ENCODE measurements around the gene LCK. TPM values are rescaled to one million over a fixed set of nuclear protein-coding genes. Genes with fewer than 3 reads are reported as not detected.

The LCK gene
- polyA plus RNA-seq, 1 donor from 2014 or later, result not detected

DNA sequence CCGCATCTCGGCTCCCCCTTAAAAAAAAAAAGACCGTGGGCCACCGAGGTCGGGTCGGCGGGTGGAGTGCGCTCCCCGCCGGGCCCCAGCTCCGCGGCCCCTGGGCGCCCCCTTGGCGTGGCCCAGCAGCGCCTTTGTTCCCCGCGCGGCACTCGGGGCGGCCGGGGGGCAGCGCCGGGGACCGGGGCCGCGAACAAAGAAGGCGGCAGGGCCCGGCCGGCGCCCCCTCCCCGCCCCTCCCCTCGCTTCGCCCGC is 84.4 kb downstream of the LCK start:
- H2AFZ ChIP-seq (ENCODE audit: low read depth, low read length), result no peak overlapping the region
- H3K27me3 ChIP-seq (ENCODE audit: insufficient read depth, low read depth, low read length), result no peaks in the 10 kb centered on the region
- H3K79me2 ChIP-seq (replicated peaks; ENCODE audit: insufficient read depth, low read length), result peaks cover 34% of the 10 kb centered on the region
- TF ChIP-seq MXI1 (conservative IDR thresholded peaks at IDR 0.05; ENCODE audit: poor library complexity, severe bottlenecking) (no peak), EZH2 (IDR thresholded peaks at IDR 0.05; ENCODE audit: borderline replicate concordance, insufficient read depth, low read length, poor library complexity, severe bottlenecking) (no peak), TAF1 (IDR thresholded peaks at IDR 0.05; ENCODE audit: low read depth) (no peak), EP300 (conservative IDR thresholded peaks at IDR 0.05; ENCODE audit: poor library complexity, severe bottlenecking) (no peak), SMC3 (conservative IDR thresholded peaks at IDR 0.05; ENCODE audit: poor library complexity) (no peak), RAD21 (conservative IDR thresholded peaks at IDR 0.05) (no peak), CTCF (IDR thresholded peaks at IDR 0.05; ENCODE audit: poor library complexity, severe bottlenecking) (no peak), POLR2AphosphoS5 (IDR thresholded peaks at IDR 0.05) (no peak)
- TF ChIP-seq, protein P1, sequence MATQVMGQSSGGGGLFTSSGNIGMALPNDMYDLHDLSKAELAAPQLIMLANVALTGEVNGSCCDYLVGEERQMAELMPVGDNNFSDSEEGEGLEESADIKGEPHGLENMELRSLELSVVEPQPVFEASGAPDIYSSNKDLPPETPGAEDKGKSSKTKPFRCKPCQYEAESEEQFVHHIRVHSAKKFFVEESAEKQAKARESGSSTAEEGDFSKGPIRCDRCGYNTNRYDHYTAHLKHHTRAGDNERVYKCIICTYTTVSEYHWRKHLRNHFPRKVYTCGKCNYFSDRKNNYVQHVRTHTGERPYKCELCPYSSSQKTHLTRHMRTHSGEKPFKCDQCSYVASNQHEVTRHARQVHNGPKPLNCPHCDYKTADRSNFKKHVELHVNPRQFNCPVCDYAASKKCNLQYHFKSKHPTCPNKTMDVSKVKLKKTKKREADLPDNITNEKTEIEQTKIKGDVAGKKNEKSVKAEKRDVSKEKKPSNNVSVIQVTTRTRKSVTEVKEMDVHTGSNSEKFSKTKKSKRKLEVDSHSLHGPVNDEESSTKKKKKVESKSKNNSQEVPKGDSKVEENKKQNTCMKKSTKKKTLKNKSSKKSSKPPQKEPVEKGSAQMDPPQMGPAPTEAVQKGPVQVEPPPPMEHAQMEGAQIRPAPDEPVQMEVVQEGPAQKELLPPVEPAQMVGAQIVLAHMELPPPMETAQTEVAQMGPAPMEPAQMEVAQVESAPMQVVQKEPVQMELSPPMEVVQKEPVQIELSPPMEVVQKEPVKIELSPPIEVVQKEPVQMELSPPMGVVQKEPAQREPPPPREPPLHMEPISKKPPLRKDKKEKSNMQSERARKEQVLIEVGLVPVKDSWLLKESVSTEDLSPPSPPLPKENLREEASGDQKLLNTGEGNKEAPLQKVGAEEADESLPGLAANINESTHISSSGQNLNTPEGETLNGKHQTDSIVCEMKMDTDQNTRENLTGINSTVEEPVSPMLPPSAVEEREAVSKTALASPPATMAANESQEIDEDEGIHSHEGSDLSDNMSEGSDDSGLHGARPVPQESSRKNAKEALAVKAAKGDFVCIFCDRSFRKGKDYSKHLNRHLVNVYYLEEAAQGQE (IDR thresholded peaks at IDR 0.05; ENCODE audit: borderline replicate concordance), result no peak
- H4K20me1 ChIP-seq (ENCODE audit: insufficient read depth), result peaks cover 22% of the 10 kb centered on the region
- no peaks in the 10 kb centered on the region for H3K9me3 ChIP-seq (ENCODE audit: low read length)
- no peaks in the 10 kb centered on the region for H3K9me2 ChIP-seq (ENCODE audit: insufficient read depth, low read length)
- no peak overlapping the region for H3K4me2 ChIP-seq (ENCODE audit: low read length)
- no peaks in the 10 kb centered on the region for H3F3A ChIP-seq (ENCODE audit: insufficient read depth, low read length, poor library complexity, severe bottlenecking)
- peaks cover 6% of the 10 kb centered on the region for H3K36me3 ChIP-seq (ENCODE audit: insufficient read depth, low read length)
- H3K4me3 ChIP-seq (ENCODE audit: low read length), result peak overlapping the region; percentile 100
- peak overlapping the region; percentile 99 for H3K9ac ChIP-seq (ENCODE audit: low read length)
- H3K27ac ChIP-seq (ENCODE audit: low read length), result peak overlapping the region; percentile 87

Small RNA genes within 50 kb of the gene (small RNA-seq; reads per million reads assigned to genes)
- gene RF00017 (0 reads per million in 3 experiments), gene RF00019 (0 to 1.2 (median 0) reads per million in 3 experiments)

Other genes starting within 250 kb of the LCK start
- gene KHDRBS1, start 237.4 kb upstream of the LCK start, polyA plus RNA-seq, result 210 and 214 TPM in 2 replicates
- 18.1 and 21.1 TPM in 2 replicates for gene TMEM39B, start 178.3 kb upstream of the LCK start, polyA plus RNA-seq
- gene KPNA6, start 143.2 kb upstream of the LCK start, polyA plus RNA-seq, result 15.7 and 17.3 TPM in 2 replicates
- gene TXLNA, start 71.6 kb upstream of the LCK start, polyA plus RNA-seq, result 34.5 and 39.0 TPM in 2 replicates
- 176 and 186 TPM in 2 replicates for gene CCDC28B, start 50.7 kb upstream of the LCK start, polyA plus RNA-seq
- 5.6 and 7.5 TPM in 2 replicates for gene IQCC, start 45.6 kb upstream of the LCK start, polyA plus RNA-seq
- not detected in 2 replicates for gene DCDC2B, start 42.2 kb upstream of the LCK start, polyA plus RNA-seq
- gene TMEM234, start 28.9 kb upstream of the LCK start, polyA plus RNA-seq, result 24.4 and 30.2 TPM in 2 replicates
- 158 and 174 TPM in 2 replicates for gene EIF3I, start 28.9 kb upstream of the LCK start, polyA plus RNA-seq
- not detected in 2 replicates for gene FAM167B, start 4.0 kb upstream of the LCK start, polyA plus RNA-seq
- gene HDAC1, start 40.8 kb downstream of the LCK start, polyA plus RNA-seq, result 60.8 and 68.6 TPM in 2 replicates
- 694 and 739 TPM in 2 replicates for gene MARCKSL1, start 85.0 kb downstream of the LCK start, polyA plus RNA-seq
- 6.1 and 11.7 TPM in 2 replicates for gene FAM229A, start 111.2 kb downstream of the LCK start, polyA plus RNA-seq
- not detected in 2 replicates for gene TSSK3, start 111.3 kb downstream of the LCK start, polyA plus RNA-seq
- gene BSDC1, start 143.2 kb downstream of the LCK start, polyA plus RNA-seq, result 158 and 189 TPM in 2 replicates
- gene ZBTB8B, start 213.8 kb downstream of the LCK start, polyA plus RNA-seq, result 4.4 and 5.0 TPM in 2 replicates